Measurements from ENCODE around the gene BAHD1.

DNA sequence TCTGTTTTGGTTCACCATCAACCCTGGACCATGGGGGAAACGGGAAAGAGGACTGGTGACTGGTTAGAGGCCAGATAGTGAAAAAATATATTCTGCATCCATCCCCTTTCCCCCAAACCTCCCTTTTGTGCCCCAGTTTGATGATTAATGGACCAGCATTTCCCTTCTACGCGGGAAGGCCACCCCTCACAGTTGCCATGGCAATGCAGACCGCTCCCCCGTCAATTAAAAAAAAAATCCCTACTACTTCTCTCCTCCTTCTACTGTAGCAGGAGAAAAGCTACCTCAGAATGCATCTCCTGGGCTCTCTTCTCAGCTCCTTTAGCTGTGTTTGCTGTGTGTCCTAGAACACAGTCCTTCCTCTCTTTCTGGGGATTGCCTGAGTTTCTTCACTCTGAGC lies 4.0 kb downstream of the BAHD1 start:
- no peak for TF ChIP-seq POLR2A (IDR thresholded peaks at IDR 0.05)
- TF ChIP-seq, protein P1, sequence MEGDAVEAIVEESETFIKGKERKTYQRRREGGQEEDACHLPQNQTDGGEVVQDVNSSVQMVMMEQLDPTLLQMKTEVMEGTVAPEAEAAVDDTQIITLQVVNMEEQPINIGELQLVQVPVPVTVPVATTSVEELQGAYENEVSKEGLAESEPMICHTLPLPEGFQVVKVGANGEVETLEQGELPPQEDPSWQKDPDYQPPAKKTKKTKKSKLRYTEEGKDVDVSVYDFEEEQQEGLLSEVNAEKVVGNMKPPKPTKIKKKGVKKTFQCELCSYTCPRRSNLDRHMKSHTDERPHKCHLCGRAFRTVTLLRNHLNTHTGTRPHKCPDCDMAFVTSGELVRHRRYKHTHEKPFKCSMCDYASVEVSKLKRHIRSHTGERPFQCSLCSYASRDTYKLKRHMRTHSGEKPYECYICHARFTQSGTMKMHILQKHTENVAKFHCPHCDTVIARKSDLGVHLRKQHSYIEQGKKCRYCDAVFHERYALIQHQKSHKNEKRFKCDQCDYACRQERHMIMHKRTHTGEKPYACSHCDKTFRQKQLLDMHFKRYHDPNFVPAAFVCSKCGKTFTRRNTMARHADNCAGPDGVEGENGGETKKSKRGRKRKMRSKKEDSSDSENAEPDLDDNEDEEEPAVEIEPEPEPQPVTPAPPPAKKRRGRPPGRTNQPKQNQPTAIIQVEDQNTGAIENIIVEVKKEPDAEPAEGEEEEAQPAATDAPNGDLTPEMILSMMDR (IDR thresholded peaks at IDR 0.05): no peak

Data from transverse colon (tissue), 3 donors.